Esophagus mucosa (tissue), 1 donor: ENCODE results near the gene ELK3. TPM values are rescaled to one million over a fixed set of nuclear protein-coding genes. Genes with fewer than 3 reads are reported as not detected.

Experiments used
- ATAC-seq: fragments of 200-7000 bp; cut with Tn5 transposase; one replicate; pipeline ENCODE4 v1.9.1; 2020
- total RNA-seq: library from RNA; stranded (reverse); gene quantifications from one replicate; pipeline ENCODE4 v1.2.4, GENCODE V29; 2023
- donor health status: DM: yes; HTN: yes; CAD: no.

The ELK3 gene
- total RNA-seq, 1 donor from 2014 or later: 45.4 TPM

DNA sequence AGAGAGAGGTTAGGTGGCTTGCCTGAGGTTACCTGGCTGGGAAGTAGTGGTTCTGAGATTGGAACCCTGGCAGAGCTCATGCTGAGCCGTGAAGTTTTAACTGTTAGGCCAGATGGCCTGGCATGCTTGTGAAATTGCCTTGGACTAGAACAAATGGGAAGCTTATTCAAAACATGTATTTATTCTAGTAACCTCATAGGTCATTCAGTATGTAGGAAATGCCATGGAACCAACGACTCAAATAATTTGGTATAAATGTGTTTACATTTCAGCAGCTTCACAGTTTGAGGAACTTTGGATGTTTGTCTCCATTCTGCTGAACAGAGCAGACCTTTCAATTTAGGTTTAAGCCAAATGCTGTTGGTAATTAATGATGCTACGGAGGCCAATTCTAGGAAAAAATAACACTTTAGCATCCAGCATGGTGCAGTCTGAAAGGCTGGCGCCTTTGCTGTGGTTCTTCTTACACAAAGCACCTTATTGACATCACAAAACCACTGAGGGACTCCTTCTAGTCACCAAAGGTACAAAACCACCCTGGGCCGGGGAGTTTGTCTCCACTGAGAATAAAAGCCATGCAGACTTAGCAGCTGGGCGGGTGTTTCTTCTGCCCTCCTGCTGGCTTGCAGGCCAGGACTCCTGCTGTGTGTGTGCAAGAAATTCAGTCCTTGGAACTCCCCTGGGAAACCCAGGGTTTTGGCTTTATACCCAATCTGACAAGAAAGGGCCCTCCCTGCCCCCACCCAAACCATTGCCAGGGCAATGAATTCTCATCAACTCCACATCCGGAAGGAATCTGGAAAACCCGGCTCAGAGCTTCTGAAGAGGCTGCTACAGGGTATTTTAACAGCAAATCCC, 64.2 kb downstream of the ELK3 start:
- no peak for ATAC-seq

DNA sequence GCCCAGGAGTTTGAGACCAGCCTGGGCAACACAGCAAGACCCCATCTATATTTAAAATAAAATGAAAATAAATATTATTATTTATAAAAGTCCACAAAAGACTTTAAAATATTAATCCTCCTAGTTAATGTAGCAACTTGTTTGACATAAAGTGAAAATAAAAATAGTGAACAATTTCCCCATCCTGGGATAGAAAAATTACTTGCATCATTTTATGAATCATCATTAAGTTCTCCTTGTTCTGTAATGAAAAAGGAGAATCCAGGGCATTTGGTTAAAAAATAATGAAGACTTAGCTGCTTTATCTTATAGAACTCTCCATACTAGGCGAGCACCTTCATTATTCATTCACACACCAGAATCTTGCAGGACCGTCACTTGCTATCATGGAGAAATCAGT, 66.1 kb downstream of the ELK3 start:
- no peak for ATAC-seq

DNA sequence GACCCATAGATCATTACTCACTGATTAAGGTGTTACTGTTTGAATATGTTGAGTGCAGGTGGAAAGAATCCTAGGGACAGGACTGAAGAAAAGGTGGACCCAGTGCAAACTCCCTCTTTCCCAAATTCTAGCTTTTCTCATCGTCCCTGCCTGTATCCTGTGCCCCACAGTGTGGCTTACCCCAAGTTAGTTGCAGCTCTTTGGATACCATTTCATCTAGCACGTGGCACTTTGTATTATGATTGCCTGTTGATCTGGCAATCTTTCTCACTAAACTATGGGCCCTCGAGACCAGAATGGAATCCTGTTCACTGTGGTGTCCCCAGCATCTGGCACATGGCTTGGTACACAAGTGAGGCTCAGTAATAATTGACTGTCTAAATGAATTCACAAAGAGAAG, 66.5 kb downstream of the ELK3 start:
- ATAC-seq: no peak

DNA sequence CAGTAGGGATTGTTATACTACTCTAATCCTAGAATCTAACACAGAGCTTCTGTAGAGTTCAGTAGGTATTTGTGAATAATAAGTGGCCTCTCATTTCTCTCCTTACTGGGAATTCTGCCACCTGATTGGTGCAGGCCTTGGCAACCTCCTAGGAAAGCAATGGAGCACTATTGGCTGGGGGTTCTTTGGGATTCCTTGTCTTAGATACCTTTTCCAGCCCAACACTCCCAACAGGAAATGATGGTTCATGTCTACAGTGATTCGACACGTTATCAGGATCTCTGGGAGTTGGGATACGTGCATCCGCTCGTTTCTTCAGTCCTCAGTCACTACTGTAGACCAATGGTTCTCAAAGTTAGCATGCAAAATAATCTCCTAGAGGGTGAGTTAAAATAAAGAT, 67.4 kb downstream of the ELK3 start:
- no peak for ATAC-seq

DNA sequence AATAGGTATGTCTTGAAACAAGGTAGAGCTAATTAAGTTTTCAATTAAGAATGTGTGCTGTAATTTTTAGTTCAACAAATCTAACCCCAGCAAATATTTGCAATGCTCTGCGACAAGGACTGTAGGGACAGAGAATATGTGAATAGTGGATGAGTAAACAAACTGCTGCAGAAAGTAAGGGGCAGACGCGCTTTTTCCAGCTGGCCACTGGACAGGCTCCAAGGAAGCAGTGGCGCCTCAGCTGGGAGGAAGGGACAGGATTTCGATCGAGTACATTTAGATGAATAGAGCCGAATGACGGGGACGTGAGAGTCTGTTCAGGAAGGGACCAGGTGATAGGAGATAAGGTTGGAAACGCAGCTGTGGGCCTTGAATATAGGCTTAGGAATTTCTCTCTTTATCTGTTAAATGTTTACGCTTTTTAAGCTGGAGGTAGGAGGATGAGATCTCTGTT, 69.3 kb downstream of the ELK3 start:
- no peak for ATAC-seq

DNA sequence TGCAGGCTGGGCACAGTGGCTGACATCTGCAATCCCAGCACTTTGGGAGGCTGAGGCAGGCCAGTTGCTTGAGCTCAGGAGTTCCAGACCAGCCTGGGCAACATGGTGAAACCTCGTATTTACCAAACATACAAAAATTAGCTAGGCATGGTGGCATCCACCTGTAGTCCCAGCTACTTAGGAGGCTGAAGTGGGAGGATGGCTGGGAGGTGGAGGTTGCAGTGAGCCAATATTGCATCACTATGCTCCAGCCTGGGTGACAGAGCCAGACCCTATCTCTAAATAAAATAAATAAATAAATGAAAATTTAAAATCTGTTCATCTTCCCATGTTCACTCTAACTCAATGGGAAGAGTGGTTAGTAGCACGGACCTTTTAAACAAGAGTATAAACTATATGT, 71.2 kb downstream of the ELK3 start:
- no peak for ATAC-seq

DNA sequence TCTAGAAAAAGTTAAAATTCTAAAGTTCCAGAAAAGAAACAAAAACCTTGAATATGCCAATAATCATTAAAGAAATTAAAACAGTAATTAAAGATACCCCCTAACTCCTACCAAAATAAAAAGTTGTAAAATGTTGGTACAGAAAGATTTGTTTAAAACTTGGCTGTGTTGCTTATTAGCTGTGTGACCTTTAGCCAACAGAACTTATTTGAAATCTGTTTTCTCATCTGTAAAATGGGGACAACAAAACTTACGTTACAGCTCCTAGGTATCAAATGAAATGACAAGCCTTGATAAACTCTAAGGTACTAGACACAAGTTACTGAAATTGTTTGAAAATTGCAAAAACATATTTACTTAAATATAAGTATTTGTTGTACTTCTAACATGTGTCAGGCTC, 71.7 kb downstream of the ELK3 start:
- no peak for ATAC-seq

DNA sequence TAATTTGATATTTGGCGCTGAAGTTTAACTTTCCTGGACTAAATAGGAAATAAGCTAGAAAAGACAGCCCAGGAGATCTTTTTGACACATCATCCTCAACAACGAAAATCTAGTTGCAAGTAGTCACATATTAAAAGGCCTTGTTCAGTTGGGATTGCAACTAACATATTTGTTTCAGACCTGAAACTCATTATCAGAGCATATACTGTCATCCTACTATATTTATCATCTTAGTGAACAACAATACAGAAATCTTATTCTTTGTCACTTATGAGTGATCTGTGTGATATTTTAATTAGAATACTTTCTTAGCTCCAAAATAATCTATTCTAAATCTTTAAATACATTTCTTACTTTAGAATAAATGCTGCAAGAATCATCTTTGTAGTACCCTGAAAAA, 72.1 kb downstream of the ELK3 start:
- ATAC-seq: no peak

DNA sequence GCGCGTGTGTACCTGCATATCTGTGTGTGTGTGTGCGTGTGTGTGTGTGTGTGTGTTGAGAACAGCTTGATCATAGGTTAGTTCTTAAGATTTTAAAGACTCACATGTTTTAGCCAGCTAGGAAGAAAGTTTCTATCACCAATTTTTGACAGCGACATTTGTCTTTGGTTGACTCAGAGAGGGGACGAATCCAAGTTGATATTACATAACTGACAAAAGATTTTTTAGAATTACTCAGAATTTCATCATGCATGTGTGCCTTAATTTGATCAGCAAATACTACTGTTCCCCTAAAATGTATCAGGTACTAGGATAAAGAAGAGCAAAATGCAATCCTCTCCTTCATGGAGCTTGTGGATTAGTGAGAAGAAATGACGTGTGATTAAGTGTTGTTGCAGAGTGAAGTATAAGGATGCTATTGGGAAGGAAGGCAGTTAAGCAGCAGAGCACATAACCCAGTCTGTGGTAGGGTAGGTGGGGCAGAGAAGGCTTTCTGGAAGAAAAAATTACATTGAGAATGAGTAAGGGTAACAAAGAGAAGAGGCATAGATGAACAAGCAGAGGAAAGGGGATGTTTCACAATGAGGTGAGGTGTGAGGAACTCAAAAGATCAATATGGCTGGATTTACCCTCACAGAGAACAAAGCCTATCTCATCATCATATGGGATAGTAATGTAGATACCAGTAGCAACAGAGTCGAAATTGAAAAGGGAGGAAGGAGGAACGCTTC, 77.5 kb downstream of the ELK3 start:
- ATAC-seq: no peak

DNA sequence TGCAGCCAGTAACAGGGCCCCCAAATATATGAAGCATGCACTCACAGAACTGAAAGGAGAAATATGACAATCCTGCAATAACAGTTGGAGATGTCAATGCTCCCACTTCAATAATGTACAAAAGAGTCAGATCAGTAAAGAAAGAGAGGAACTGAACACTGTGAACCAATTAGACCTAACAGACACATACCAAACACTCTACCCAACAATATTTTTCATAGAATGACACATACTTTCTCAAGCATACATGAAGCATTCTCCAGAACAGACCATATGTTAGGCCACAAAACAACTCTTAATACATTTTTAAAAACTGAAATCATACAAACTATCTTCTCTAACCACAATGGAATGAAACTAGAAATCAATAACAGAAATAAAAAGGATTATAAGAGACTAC, 80.2 kb downstream of the ELK3 start:
- ATAC-seq: no peak

DNA sequence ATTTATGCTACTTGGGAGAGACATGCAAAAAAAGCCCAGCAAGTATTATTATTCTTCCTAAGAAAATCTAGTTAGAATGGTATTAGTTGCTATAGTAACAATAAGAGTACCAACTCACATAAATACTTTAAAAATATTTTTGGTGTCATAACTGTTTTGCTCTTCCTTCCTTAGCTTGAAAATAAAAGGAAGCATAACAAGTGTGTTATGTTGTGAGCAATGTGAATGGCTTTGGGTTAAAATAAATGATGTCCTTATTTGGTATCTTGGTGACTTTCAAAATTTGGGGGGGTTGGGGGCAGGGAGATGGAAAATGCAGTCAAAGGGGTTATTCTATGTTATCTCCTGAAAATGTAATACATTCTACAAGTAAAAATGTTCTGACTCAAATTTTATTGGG, 91.0 kb downstream of the ELK3 start:
- ATAC-seq: no peak

DNA sequence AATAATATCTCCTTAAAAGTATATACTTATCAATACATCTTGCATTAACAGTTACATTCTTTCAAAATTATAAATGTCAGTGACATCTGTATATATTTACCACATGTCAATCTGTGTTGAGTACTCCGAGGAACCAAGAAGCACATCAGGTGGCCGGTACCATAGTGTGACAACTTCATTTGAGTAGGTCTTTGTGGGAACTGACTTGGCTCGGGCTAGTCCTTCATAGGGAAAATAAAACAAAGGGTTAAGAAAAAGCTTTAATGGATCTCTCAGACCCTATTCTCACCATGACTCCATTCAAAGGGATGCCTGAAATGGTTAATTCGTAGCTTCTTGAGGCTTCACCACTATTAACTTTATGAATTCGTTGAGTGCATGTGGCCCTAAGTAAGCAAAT, 94.9 kb downstream of the ELK3 start:
- no peak for ATAC-seq

DNA sequence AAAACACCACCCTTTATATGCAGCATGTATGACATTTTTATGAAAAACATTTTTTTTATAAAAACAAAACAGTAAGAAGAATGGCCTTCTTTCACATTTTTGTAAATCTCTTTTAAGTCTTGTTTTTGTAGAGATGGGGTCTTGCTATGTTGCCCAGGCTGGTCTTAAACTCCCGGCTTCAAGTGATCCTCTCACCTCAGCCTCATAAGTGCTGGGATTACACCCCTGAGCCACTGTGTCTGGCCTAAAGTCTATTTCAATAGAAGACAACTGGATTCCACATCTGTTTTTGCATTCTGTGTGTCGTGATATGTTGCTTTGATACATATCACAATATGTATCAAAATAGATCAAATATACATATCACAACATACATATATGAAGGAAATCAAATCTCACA, 98.9 kb downstream of the ELK3 start:
- ATAC-seq: no peak

DNA sequence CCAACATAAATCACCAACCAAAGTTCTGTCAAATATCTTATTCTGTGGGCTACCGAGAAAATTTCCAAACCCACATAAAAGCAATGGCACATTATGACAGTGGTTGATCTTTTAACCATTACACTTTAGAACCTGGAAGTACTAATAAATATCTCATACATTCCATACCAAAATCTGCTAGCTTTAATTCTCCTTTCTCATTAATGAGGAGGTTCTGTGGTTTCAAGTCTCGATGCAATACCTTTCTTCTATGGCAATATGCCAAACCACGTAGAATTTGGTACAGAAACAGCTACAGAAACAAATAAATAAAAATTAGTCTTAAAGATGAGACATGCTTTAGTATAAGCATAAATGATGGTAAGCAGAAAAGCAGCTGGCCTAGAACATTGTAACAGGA, 100.7 kb downstream of the ELK3 start:
- ATAC-seq: no peak

DNA sequence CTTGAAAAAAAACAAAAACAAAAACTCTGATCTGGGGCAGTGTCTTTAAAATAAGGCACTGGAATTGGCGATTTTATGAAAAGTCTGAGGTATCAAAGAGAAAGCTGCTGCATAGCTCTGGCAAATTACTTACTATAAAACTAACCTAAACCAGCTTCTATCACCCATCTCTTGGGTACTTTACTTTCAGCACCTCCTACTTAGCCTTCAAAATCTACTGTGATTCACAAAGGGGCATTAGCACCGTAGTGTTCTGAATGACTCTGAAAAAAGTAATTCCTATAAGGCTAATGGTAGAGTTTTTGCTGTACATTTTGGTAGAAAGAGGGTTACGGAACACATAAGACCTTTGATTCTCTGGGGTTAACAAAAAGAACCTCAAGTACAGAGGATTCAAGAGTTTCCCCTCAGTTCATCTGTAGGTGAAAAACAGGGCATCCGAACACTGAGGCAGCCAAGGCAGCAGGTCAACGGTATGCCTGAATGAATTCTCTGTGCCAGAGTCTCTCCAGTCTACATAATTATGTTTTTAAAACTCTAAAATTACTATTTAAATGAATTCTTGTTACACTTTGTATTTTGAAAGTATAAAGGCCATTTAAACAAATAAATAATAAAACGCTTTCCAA, 101.5 kb downstream of the ELK3 start:
- ATAC-seq: no peak

DNA sequence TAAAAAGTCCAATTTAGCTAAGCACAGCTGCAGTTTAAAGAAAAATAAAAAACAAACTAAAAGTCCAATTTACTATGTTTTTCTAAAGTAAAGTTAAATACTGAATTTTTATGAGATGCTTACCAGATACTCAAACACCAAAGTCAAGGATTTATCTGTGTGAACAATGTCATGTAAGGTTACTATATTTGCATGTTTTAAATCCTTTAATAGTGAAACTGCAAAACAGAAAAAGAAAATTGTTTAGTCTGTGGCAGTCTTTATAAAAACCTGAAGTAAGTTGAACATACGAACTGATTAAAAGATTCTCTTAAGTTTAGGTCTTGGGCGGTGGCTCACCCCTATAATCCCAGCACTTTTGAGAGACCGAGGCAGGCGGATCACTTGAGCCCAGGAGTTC, 103.3 kb downstream of the ELK3 start:
- ATAC-seq: no peak

DNA sequence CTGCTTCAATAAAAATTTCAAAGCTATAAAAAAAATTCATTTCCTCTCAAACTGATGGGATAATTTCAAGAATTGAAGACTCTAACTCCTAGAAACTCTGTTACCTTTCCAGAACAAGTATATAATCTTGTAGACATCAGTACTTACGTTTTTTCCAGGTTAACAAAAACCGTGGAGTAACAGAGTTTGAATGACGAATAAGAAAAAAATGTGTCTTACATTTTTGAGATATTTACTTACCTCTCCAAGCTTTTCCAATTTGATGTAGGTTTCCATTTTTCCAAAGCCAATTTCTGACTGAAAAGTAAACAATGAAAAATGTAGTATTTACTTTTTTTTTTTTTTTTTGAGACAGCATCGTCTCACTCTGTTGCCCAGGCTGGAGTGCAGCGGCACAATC, 105.9 kb downstream of the ELK3 start:
- ATAC-seq: no peak

DNA sequence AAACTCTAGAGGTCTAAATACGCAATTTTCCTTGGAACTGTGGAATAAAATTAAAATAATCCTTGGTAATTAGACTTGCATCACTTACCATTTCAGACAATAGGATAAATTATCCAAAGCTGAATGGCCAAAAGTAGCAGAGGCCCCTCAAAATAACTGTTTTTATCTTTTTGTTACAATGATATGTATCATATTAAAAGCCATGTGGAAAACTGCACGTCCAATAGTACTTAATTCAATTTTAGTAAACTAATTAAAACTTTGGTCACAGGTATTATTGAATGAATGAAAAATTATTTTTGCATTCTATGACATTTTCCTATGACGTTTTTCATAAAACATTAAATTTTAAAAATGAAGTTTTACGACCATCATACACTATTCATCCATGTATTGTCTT, 107.6 kb downstream of the ELK3 start:
- no peak for ATAC-seq

DNA sequence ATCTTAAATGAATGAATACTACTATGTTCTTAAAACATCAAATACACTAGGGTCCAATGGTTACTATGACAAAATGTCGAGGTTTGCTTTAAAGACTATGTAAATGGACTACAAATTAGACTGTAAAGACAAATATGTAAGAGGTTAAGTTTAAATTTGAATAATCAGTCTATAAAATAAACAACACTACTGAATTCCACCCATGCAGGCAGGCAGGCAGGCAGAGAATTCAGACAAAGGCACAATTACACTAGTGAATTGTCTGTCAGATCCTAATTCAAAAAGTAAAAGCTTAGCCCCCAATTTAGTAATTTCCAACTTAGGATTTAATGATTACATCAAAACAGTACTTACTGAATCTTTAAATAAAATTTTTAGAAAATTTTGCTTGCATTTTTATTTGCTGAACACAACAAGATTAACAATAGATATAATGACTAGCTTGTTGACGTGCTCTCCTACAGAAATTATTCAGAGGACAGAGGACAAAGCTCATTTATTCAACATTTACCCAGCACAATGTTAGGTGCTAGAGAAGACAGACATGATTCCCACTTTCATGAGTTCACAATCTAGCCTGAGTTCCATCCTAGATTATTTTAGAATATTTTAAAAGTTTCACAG, 108.6 kb downstream of the ELK3 start:
- no peak for ATAC-seq

DNA sequence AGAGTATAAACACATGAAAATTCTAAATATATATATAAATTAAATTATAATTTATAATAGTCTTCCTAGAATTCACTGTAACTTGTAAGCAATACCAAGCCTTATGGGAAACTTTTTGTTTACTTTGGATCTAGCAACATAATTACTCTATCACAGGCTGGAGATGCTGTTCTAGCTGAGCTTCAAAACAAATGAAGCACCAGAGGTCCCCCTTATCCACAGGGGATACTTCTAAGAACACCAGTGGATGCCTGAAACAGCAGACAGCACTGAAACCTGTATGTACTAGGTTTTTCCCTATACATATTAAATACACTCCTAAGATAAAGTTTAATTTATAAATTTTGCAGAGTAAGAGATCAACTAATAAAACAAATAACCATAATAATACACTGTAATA, 109.5 kb downstream of the ELK3 start:
- no peak for ATAC-seq

DNA sequence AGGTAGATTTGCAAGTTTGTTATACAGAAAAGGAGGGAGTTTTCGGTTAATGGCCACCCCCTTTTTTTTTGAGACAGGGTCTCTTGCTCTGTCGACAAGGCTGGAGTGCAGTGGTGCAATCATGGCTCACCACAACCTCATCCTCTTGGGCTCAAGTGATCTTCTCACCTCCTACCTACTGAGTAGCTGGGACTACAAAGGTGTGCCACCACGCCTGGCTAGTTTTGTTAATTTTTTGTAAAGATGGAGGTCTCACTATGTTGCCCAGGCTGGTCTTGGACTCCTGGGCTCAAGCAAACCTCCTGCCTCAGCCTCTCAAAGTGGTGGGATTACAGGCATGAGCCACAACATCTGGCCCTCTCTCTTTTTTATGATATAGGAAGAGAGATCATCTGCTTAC, 111.5 kb downstream of the ELK3 start:
- no peak for ATAC-seq

DNA sequence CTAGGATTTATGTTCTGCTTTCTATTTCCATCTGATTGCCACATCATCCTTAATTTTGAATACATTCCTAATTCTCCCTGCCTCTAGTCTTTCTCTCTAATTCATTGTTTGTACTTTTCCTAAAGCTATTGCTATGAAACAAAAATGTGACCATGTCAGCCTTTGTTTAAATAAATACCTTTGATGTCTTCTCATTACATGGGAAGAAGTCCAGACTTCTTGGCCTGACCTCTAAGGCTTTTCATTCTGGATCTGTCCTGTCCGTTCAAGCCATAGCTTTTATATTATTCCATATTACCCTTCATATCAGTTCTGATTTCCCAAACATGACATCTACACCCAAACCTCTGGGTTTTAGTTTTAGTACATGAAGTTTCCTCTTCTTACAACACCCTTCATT, 114.7 kb downstream of the ELK3 start:
- ATAC-seq: no peak

DNA sequence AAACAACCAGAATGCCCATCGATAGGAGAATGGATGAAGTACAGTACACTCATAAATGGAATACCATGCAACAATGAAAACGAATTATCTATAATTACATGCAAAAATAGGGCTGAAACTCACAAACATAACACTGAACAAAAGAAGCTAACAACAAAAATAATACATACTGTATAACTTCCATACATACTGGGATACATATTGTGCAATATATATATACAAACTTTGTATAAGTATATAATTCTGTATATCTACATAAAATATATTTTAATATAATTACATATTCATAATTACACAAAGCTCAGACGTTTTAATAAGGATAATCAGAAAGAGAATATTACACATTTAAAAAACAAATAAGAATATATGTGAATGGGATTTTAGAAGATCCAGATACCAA, 115.9 kb downstream of the ELK3 start:
- ATAC-seq: no peak
